Transverse colon (tissue), 4 donors: ENCODE data around the gene ADD1.

Source experiments
- POLR2A ChIP-seq: fragments of 450-650 bp; IDR thresholded peaks from one replicate; pipeline ENCODE4 v1.6.1; 2016; ENCODE audit warnings: antibody characterized with exemption, mild to moderate bottlenecking, moderate library complexity
- POLR2AphosphoS5 ChIP-seq, 3 donors: sonication (generic); formaldehyde crosslinking; IDR thresholded peaks; one replicate each; pipeline ENCODE4 v1.6.1; 2016; ENCODE audit warnings: antibody characterized with exemption in 3 of 3
- TF ChIP-seq, protein P1 (sequence below), 5 experiments: fragments of 200-600 bp in 3 of 5; fragments of 450-650 bp in 2 of 5; sonication (generic) in 3 of 5; IDR thresholded peaks; 1 replicate in 2 of 5; 2 replicates in 3 of 5; pipeline ENCODE4 v1.5.1; 2016 to 2017; ENCODE audit warnings: antibody characterized with exemption in 5 of 5, inconsistent platforms in 3 of 5, mild to moderate bottlenecking in 2 of 5, moderate library complexity in 1 of 5

DNA sequence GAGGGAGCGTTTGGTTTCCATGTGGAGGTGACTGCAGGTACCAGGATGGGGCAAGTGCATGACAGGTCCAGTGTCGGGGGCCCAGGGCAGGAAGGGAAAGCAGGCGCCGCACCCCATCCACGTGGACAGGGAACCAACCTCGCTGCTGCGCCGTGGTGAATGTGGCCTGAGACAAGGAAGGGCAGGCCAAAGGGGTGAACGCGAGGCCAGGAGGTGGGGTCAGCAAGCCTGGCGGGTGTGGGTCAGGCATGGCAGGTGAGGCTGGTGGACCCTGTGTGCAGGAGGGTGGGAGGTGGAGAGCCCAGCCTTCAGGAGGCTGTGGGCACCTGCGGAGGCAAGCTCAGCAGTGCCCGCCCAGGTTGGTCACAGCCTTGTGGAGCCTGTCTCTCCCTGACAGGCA is 36.1 kb upstream of the ADD1 start:
- TF ChIP-seq POLR2A: no peak
- TF ChIP-seq, protein P1, sequence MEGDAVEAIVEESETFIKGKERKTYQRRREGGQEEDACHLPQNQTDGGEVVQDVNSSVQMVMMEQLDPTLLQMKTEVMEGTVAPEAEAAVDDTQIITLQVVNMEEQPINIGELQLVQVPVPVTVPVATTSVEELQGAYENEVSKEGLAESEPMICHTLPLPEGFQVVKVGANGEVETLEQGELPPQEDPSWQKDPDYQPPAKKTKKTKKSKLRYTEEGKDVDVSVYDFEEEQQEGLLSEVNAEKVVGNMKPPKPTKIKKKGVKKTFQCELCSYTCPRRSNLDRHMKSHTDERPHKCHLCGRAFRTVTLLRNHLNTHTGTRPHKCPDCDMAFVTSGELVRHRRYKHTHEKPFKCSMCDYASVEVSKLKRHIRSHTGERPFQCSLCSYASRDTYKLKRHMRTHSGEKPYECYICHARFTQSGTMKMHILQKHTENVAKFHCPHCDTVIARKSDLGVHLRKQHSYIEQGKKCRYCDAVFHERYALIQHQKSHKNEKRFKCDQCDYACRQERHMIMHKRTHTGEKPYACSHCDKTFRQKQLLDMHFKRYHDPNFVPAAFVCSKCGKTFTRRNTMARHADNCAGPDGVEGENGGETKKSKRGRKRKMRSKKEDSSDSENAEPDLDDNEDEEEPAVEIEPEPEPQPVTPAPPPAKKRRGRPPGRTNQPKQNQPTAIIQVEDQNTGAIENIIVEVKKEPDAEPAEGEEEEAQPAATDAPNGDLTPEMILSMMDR (IDR thresholded peaks at IDR 0.05): no peak
- no peak for TF ChIP-seq POLR2AphosphoS5 (IDR thresholded peaks at IDR 0.05)
